SKM-1 (cell line): ENCODE measurements around the gene CLIP1.
"Not testable (repeated sequence)": the region's sequence is repeated elsewhere in the genome, so short reads cannot be mapped to it uniquely, and the experiment has no call there.

Experiments
- DNase-seq: peaks from one replicate; lab custom pipeline; 2025; ENCODE audit not compliant: unreplicated experiment; lab: John Stamatoyannopoulos, UW

Gene CLIP1

GRCh38 chr12:122399254-122399591 lies 23.2 kb downstream of the CLIP1 start:
- DNase-seq = no peak

GRCh38 chr12:122397981-122398380 lies 24.5 kb downstream of the CLIP1 start:
- not testable (repeated sequence) for DNase-seq

GRCh38 chr12:122395319-122395718 lies 27.1 kb downstream of the CLIP1 start:
- no peak for DNase-seq

- DNase-seq = no peak
These were observed 27.8 kb downstream of the CLIP1 start for GRCh38 chr12:122394626-122395194.

DNA sequence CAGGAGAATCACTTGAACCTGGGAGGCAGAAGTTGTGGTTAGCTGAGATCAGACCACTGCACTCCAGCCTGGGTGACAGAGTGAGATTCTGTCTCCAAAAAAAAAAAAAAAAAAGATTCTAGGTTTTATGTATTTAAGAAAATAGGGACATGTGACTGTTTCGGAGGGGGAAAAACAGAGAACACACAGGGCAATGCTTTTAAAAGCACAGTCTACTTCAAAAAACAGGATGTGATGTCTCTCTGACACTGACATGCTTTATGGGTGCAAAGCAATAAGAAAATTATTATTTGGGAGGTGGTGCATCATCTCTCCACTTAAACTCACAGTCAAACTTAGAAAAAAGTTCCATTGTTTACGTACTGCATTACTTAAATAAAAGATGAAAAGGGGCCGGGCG lies 28.7 kb downstream of the CLIP1 start:
- no peak for DNase-seq

DNA sequence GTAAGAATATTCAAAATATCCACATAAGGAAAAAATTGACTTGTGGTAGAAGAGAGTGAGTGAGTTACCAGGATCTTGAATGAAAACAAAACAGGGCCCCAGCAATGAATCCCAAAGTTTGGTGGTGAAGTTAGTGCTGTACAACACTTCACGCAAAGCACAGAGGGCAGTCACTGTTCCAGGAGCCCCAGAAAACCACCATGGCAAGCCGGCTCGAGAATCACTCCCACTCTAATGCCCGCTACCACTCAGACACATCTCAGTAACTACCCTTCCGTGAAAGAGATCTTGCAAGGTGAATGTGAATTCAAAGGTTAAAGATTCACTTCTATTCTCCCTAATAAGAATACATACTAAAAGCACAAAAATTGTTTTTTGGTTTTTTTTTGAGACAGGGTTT lies 30.1 kb downstream of the CLIP1 start:
- no peak for DNase-seq

DNA sequence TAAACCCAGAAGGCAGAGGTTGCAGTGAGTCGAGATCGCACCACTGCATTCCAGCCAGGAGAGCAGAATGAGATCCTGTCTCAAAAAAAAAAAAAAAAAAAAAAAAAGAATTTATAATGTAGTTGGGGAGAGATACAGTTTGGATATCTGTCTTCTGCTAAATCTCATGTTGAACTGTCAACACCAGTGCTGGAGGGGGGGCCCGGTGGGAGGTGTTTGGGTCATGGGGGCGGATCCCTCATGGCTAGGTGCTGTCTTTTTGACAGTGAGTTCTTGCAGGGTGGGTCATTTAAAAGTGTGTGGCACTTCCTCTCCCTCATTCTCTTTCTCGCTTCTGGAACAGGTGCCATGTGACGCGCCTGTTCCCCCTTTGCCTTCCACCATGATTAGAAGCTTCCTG lies 32.8 kb downstream of the CLIP1 start:
- DNase-seq = no peak

- no peak for DNase-seq
These were observed 34.6 kb downstream of the CLIP1 start for GRCh38 chr12:122387887-122388286.

- DNase-seq = no peak
These were observed 37.1 kb downstream of the CLIP1 start for GRCh38 chr12:122385171-122386016.

DNA sequence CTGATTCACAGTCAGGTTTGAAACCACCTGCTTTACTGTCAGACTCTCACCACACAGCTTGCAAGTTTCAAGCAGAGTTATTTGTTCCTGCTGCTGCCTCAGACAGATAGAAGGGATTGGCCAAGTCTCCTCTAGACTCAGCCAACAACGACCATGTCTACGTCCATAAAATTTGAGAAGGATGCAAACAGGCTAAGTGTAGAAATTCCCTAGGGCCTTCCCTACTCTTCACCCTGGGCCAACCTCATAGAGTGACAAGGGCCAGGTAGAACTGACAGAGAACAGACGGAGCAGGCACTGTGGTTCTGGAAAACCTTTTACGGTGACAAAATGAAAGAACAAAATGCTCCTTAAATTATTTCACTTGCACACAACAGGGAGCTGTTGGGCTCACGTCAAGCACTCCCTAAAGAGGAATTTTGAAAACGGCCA lies 39.5 kb downstream of the CLIP1 start:
- no peak for DNase-seq

- DNase-seq = no peak
These were observed 41.4 kb downstream of the CLIP1 start for GRCh38 chr12:122381021-122381420.

- DNase-seq = not testable (repeated sequence)
These were observed 45.7 kb downstream of the CLIP1 start for GRCh38 chr12:122376751-122377150.

DNA sequence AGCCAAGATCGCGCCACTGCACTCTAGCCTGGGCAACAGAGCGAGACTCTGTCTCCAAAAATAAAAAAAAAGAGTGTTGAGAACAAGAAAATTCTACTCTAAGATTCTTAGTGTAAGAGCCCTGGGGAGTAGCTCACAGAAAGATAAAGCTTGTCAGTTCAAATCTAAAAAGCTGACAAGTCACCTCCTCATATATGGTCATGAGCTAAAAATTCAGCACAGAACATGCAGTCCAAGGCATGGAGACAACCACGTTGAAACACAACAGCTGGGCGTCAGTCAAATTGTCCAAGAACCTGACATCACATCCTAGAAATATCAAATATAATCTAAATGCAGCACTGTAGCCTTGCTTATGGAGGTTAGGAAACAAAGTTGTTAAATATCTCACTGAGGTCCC lies 47.8 kb downstream of the CLIP1 start:
- no peak for DNase-seq

GRCh38 chr12:122371475-122372045 lies 50.9 kb downstream of the CLIP1 start:
- DNase-seq = no peak

DNA sequence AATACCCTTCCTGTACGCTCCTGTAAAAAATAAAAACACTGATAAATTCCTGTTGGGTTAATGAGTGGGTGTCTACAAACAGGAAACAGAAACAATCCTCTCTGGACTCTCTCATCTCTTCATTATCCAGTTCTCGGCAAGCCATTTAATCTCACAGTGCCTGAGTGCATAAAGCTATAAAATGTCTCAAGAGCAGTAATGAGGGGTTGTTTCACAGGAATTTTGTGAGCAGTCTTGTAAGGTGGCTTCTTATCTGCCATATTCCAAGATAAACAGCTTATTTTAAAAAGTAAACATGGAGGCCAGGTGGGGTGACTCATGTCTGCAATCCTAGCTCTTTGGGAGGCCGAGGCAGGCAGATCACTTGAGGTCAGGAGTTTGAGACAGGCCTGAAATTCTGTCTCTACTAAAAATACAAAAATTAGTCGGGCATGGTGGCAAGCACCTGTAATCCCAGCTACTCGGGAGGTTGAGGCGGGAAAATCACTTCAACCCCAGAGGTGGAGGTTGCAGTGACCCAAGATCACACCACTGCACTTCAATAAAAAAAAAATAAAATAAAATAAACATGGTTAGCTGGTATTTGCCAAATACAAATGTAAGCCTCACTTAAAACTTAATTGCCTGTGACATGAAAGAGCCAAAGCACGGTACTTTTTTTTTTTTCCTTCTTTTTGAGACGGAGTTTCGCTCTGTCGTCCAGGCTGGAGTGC lies 54.0 kb downstream of the CLIP1 start:
- DNase-seq = no peak

DNA sequence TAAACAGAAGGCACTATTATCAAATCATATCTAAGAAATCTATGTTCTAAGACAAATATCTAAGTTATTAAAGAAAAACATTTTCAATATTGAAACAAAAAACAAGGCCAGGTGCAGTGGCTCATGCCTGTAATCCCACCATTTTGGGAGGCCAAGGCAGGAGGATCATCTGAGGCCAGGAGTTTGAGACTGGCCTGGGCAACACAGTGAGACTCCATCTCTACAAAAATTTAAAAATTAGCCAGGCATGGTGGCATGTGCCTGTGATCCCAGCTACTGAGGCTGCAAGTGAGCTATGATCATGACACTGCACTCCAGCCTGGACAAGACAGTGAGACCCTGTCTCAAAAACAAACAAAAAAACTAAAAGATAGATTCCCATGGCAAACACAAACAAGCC lies 54.8 kb downstream of the CLIP1 start:
- not testable (repeated sequence) for DNase-seq

- no peak for DNase-seq
These were observed 55.6 kb downstream of the CLIP1 start for GRCh38 chr12:122366685-122367475.

DNA sequence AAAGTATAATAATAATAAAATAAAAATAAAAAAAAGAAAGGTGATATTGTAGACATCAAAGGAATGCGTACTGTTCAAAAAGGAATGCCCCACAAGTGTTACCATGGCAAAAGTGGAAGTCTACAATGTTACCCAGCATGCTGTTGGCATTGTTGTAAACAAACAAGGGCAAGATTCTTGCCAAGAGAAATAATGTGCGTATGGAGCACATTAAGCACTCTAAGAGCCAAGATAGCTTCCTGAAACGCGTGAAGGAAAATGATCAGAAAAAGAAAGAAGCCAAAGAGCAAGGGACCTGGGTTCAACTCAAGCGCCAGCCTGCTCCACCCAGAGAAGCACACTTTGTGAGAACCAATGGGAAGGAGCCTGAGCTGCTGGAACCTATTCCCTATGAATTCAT lies 57.2 kb downstream of the CLIP1 start:
- DNase-seq = not testable (repeated sequence)

GRCh38 chr12:122363782-122364181 lies 58.7 kb downstream of the CLIP1 start:
- no peak for DNase-seq

DNA sequence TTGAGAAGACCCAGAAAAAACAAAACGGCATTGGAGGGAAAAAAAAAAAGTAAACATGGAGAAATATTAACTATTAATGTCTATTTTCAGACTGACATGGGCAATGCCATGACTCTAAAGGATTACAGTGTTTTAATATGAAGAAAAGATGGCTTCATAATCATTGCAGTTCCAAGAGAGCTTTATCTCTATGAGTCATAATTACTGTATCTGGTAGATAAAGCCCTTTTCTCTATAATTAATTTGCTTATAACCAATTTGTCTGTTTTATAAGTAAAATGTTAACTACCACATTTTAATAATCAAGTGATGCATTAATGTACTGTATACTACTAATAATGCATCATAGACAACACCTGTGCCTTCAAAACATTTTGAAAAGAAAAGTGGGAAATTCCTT lies 59.7 kb downstream of the CLIP1 start:
- no peak for DNase-seq

GRCh38 chr12:122358403-122358802 lies 64.1 kb downstream of the CLIP1 start:
- not testable (repeated sequence) for DNase-seq
